ENCODE measurements around the gene ZDHHC3.

Gene ZDHHC3

GRCh38 chr3:44905446-44906157 is 70.4 kb downstream of the ZDHHC3 start:
- TF ChIP-seq POLR2AphosphoS5 (IDR thresholded peaks at IDR 0.05; ENCODE audit: low read depth, low read length) (no peak), REST (IDR thresholded peaks at IDR 0.05; ENCODE audit: insufficient read depth in 1 of 2, low read depth in 2 of 2, low read length in 2 of 2) (no peak), TAF1 (IDR thresholded peaks at IDR 0.05; ENCODE audit: borderline replicate concordance, insufficient read depth, low read length) (no peak), FOXP2 (optimal IDR thresholded peaks at IDR 0.05; ENCODE audit: borderline replicate concordance, extremely low read depth, extremely low read length, insufficient read depth) (no peak), SIN3A (IDR thresholded peaks at IDR 0.05; ENCODE audit: borderline replicate concordance, insufficient read depth, low read length) (no peak)

- no peak for TF ChIP-seq TAF1 (IDR thresholded peaks at IDR 0.05; ENCODE audit: borderline replicate concordance, insufficient read depth, low read length)
- no peak for TF ChIP-seq FOXP2 (optimal IDR thresholded peaks at IDR 0.05; ENCODE audit: borderline replicate concordance, extremely low read depth, extremely low read length, insufficient read depth)
- no peak for TF ChIP-seq REST (IDR thresholded peaks at IDR 0.05; ENCODE audit: insufficient read depth in 1 of 2, low read depth in 2 of 2, low read length in 2 of 2)
- TF ChIP-seq POLR2AphosphoS5 (IDR thresholded peaks at IDR 0.05; ENCODE audit: low read depth, low read length): no peak
- TF ChIP-seq SIN3A (IDR thresholded peaks at IDR 0.05; ENCODE audit: borderline replicate concordance, insufficient read depth, low read length): no peak
Observed at GRCh38 chr3:44903751-44904150, 72.2 kb downstream of the ZDHHC3 start.

- no peak for TF ChIP-seq TAF1 (IDR thresholded peaks at IDR 0.05; ENCODE audit: borderline replicate concordance, insufficient read depth, low read length)
- TF ChIP-seq POLR2AphosphoS5 (IDR thresholded peaks at IDR 0.05; ENCODE audit: low read depth, low read length): no peak
- TF ChIP-seq SIN3A (IDR thresholded peaks at IDR 0.05; ENCODE audit: borderline replicate concordance, insufficient read depth, low read length): no peak
- no peak for TF ChIP-seq FOXP2 (optimal IDR thresholded peaks at IDR 0.05; ENCODE audit: borderline replicate concordance, extremely low read depth, extremely low read length, insufficient read depth)
- no peak for TF ChIP-seq REST (IDR thresholded peaks at IDR 0.05; ENCODE audit: insufficient read depth in 1 of 2, low read depth in 2 of 2, low read length in 2 of 2)
Observed at GRCh38 chr3:44903314-44903713, 72.7 kb downstream of the ZDHHC3 start.

- no peak for TF ChIP-seq SIN3A (IDR thresholded peaks at IDR 0.05; ENCODE audit: borderline replicate concordance, insufficient read depth, low read length)
- no peak for TF ChIP-seq POLR2AphosphoS5 (IDR thresholded peaks at IDR 0.05; ENCODE audit: low read depth, low read length)
- TF ChIP-seq REST (IDR thresholded peaks at IDR 0.05; ENCODE audit: insufficient read depth in 1 of 2, low read depth in 2 of 2, low read length in 2 of 2): no peak
- no peak for TF ChIP-seq FOXP2 (optimal IDR thresholded peaks at IDR 0.05; ENCODE audit: borderline replicate concordance, extremely low read depth, extremely low read length, insufficient read depth)
- TF ChIP-seq TAF1 (IDR thresholded peaks at IDR 0.05; ENCODE audit: borderline replicate concordance, insufficient read depth, low read length): no peak
Observed at GRCh38 chr3:44902628-44903027, 73.3 kb downstream of the ZDHHC3 start.
